ENCODE results near the gene PKNOX2. TPM values are rescaled to one million over a fixed set of nuclear protein-coding genes. Genes with fewer than 3 reads are reported as not detected.

The PKNOX2 gene
- total and polyA plus RNA-seq, 10 of the 15 experiments (the other 5 are each of a cell fraction or from before 2014, with no cell fraction given) = not detected

DNA sequence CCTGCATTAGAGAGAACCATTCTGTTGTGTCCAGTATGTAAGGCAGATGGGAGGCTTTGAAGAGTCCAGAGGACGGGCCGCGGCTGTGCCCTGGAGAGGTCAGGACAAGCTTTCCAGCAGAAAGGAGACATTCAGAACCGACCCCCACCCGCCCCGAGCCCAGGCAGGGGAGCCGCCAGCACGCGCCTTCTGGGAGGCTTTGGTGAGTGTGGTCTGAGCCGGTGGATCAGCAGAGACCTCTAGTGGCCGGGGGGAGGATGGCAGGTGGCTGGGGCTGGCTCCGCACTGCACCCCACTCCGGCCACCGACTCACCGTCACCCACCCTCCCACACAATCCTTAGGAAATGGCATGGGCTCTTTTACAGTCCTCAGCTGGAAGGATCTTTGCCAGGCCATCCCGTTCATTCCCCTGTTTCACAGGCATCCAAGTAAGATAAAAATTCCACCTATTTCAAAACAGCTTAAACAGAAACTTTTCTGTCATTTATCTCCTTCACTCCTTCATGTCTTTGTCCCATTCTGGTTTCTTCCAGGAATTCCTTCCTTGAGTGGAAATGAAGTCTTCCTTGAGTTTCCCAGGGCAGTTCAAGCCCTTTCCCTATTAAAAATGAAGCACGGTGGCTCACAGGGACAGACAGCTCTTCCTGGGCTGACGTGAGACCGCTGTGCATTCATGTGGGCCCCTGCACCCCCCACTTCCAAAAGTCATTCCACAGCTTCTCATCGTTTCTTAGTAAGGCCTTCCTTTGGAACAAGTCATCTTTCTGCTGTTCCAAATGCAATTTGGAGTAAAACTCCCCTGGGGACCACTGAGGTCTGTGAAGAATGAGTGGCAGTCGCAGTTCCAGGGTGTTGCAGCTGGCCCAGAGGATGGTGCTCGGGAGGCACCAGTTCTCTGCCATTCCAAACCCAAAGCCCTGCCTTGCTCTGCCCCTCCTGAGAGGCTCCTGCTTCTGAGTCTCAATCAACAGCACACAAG is 240.6 kb downstream of the PKNOX2 start:
- peak; percentile 97 for ATAC-seq
- DNase-seq (ENCODE audit: low read depth, low spot score) = no peak
- no TSS peak for BruUV-seq (replicated peaks)
- no peaks in the 10 kb centered on the region for H3K79me2 ChIP-seq (ENCODE audit: control insufficient read depth, insufficient read depth, low read length)
- CTCF ChIA-PET = interaction anchor here (0.6 to 9.5 kb wide), 32 partner anchors 8 to 449 kb away, joined by 3 to 71 read pairs (median 4); no protein-coding TSS in a partner anchor
- SMC1A ChIA-PET (ENCODE audit: uncharacterized antibody, unreplicated experiment) = interaction anchor here (0.5 to 3.6 kb wide), 23 partner anchors 8 to 501 kb away, joined by 3 to 52 read pairs (median 4); no protein-coding TSS in a partner anchor
- in situ Hi-C loops (cut with MboI) (no loop called here), intact Hi-C loops (cut with micrococcal nuclease; ENCODE audit: unreplicated experiment) (loop anchor here (2.0 to 5.0 kb wide), 4 partner anchors 32 to 443 kb away; no protein-coding TSS in a partner anchor)
- FAIRE-seq = peak; percentile 86
- no peak overlapping the region for H3K9ac ChIP-seq (ENCODE audit: control insufficient read depth, insufficient read depth, low read length)
- no peaks in the 10 kb centered on the region for H3K9me3 ChIP-seq (replicated peaks; ENCODE audit: control insufficient read depth, insufficient read depth, low read length)
- no peak overlapping the region for H3K4me2 ChIP-seq (ENCODE audit: control insufficient read depth, insufficient read depth)
- no peak overlapping the region for H3K4me3 ChIP-seq
- RAD21 ChIA-PET (ENCODE audit: unreplicated experiment) = interaction anchor here (0.7 to 5.0 kb wide), 14 partner anchors 28 to 314 kb away, joined by 3 to 37 read pairs (median 7); no protein-coding TSS in a partner anchor
- H3K27ac ChIP-seq (ENCODE audit: control insufficient read depth, insufficient read depth) = no peak overlapping the region
- no peaks in the 10 kb centered on the region for H4K20me1 ChIP-seq (ENCODE audit: control insufficient read depth, insufficient read depth)
- no peak overlapping the region for H2AFZ ChIP-seq (ENCODE audit: control insufficient read depth, low read depth, low read length)
- 25% methylated on average over 21 of the region's 22 CpGs for WGBS (ENCODE audit: insufficient coverage, insufficient replicate concordance, low lambda C conversion rate, missing lambda C conversion rate)
- H3K27me3 ChIP-seq (replicated peaks in 1 of 2; ENCODE audit: control insufficient read depth in 2 of 2, insufficient read depth in 2 of 2, low read length in 1 of 2) = peaks cover 4 to 12% of the 10 kb centered on the region in 2 experiments
- no peaks in the 10 kb centered on the region for H3K36me3 ChIP-seq (ENCODE audit: control insufficient read depth in 2 of 2, insufficient read depth in 2 of 2, low read length in 1 of 2)
- H3K4me1 ChIP-seq (ENCODE audit: control insufficient read depth, insufficient read depth, low read length) = no peaks in the 10 kb centered on the region
- POLR2A ChIA-PET = interaction anchor here (2.1 kb wide), 1 partner anchor 31 kb away, joined by 11 read pairs; no protein-coding TSS in a partner anchor
- TF ChIP-seq RB1 (IDR thresholded peaks at IDR 0.05; ENCODE audit: borderline replicate concordance) (0 out of 2 replicates have a peak, but pooled peaks have one; percentile 43), MYB (IDR thresholded peaks at IDR 0.05; ENCODE audit: borderline replicate concordance, low read depth, low read length) (no peak), KLF5 (IDR thresholded peaks at IDR 0.05; ENCODE audit: partially characterized antibody) (no peak), STAT3 (IDR thresholded peaks at IDR 0.05; ENCODE audit: low read depth, low read length) (no peak), BCL3 (IDR thresholded peaks at IDR 0.05; ENCODE audit: borderline replicate concordance, insufficient read depth, low read depth, low read length, poor library complexity, severe bottlenecking) (no peak), SIX5 (IDR thresholded peaks at IDR 0.05; ENCODE audit: low read depth, low read length, severe bottlenecking) (no peak), CTCF (IDR thresholded peaks at IDR 0.05 in 2 of 3, conservative IDR thresholded peaks at IDR 0.05 in 1 of 3; ENCODE audit: control insufficient read depth in 2 of 3, extremely low read depth in 1 of 3, insufficient read depth in 1 of 3, low read depth in 3 of 3, low read length in 3 of 3) (peak; percentile 89 to 98 (median 92)), TCF12 (IDR thresholded peaks at IDR 0.05; ENCODE audit: low read depth, low read length) (0 out of 2 replicates have a peak, but pooled peaks have one; percentile 33), MTA3 (IDR thresholded peaks at IDR 0.05; ENCODE audit: borderline replicate concordance, low read length) (no peak), RCOR1 (conservative IDR thresholded peaks at IDR 0.05; ENCODE audit: low read depth, low read length) (no peak), RUNX3 (IDR thresholded peaks at IDR 0.05; ENCODE audit: low read length) (peak; percentile 33; the same call in 1 of the 2 replicates), BHLHE40 (IDR thresholded peaks at IDR 0.05; ENCODE audit: borderline replicate concordance in 1 of 2, low read depth in 2 of 2, low read length in 1 of 2) (peak; percentile 41 to 48; a peak in 2 of 4 replicates), EGR1 (IDR thresholded peaks at IDR 0.05; ENCODE audit: borderline replicate concordance in 1 of 2, low read depth in 2 of 2, low read length in 2 of 2) (no peak), CHD2 (IDR thresholded peaks at IDR 0.05; ENCODE audit: borderline replicate concordance, low read depth, low read length) (no peak), SIN3A (IDR thresholded peaks at IDR 0.05; ENCODE audit: low read depth, low read length) (no peak)
- TF ChIP-seq, protein P1, sequence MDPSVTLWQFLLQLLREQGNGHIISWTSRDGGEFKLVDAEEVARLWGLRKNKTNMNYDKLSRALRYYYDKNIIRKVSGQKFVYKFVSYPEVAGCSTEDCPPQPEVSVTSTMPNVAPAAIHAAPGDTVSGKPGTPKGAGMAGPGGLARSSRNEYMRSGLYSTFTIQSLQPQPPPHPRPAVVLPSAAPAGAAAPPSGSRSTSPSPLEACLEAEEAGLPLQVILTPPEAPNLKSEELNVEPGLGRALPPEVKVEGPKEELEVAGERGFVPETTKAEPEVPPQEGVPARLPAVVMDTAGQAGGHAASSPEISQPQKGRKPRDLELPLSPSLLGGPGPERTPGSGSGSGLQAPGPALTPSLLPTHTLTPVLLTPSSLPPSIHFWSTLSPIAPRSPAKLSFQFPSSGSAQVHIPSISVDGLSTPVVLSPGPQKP (IDR thresholded peaks at IDR 0.05; ENCODE audit: low read depth, low read length) = no peak

Data from GM12878 (cell line).